Neural cell (in vitro differentiated cells): ENCODE results near the gene OSBPL8.

ENCODE experiments used
- EZH2 ChIP-seq: fragments of 200-600, 300-800 bp; shearing (Covaris generic), sonication (generic); IDR thresholded peaks from 2 replicates; pipeline ENCODE4 v1.6.1; 2014; ENCODE audit warnings: antibody characterized with exemption, low read length, borderline replicate concordance, mild to moderate bottlenecking; ENCODE audit not compliant: insufficient read depth, poor library complexity, severe bottlenecking
- TF ChIP-seq, protein P1 (sequence below): fragments of 450-650 bp; IDR thresholded peaks from 2 replicates; pipeline ENCODE4 v1.5.1; 2014; ENCODE audit warnings: antibody characterized with exemption, mild to moderate bottlenecking, moderate library complexity; ENCODE audit not compliant: poor library complexity, severe bottlenecking

GRCh38 chr12:76329606-76330005, 230.0 kb downstream of the OSBPL8 start:
- TF ChIP-seq, protein P1, sequence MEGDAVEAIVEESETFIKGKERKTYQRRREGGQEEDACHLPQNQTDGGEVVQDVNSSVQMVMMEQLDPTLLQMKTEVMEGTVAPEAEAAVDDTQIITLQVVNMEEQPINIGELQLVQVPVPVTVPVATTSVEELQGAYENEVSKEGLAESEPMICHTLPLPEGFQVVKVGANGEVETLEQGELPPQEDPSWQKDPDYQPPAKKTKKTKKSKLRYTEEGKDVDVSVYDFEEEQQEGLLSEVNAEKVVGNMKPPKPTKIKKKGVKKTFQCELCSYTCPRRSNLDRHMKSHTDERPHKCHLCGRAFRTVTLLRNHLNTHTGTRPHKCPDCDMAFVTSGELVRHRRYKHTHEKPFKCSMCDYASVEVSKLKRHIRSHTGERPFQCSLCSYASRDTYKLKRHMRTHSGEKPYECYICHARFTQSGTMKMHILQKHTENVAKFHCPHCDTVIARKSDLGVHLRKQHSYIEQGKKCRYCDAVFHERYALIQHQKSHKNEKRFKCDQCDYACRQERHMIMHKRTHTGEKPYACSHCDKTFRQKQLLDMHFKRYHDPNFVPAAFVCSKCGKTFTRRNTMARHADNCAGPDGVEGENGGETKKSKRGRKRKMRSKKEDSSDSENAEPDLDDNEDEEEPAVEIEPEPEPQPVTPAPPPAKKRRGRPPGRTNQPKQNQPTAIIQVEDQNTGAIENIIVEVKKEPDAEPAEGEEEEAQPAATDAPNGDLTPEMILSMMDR, result no peak
- TF ChIP-seq EZH2, result no peak
